ENCODE measurements around the gene MBD3L2B. TPM values are rescaled to one million over a fixed set of nuclear protein-coding genes. Genes with fewer than 3 reads are reported as not detected.
A peak's percentile ranks its signal among the peaks of the same experiment; 100 is the strongest.

MBD3L2B gene
- total and polyA plus RNA-seq, 8 donors: not detected

DNA sequence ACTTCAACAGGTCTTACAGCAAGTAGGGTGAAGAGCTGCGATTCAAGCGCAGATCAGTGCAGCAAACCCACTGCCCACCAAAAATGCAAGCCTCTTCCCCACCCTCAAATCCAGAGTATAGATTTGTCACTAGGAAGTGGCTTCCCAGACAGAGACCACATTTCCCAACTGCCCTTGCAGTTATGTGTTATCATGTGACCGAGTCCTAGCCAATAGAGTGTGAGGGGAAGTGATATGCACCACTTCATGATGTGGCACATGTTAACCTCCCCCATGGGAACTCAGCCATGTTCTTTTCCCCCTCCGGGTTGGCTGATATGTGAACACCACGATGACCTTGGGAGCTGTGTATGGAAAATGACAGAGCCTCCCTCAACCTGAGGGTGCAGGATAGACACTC lies 50.8 kb downstream of the MBD3L2B start:
- Histone ChIP-seq H3K4me3 (no peak overlapping the region), H3K4me1 (no peaks in the 10 kb centered on the region), H3K9me3 (no peaks in the 10 kb centered on the region), H3K27me3 (no peaks in the 10 kb centered on the region), H3K27ac (no peak overlapping the region), H3K36me3 (no peaks in the 10 kb centered on the region)
- TF ChIP-seq, protein P1, sequence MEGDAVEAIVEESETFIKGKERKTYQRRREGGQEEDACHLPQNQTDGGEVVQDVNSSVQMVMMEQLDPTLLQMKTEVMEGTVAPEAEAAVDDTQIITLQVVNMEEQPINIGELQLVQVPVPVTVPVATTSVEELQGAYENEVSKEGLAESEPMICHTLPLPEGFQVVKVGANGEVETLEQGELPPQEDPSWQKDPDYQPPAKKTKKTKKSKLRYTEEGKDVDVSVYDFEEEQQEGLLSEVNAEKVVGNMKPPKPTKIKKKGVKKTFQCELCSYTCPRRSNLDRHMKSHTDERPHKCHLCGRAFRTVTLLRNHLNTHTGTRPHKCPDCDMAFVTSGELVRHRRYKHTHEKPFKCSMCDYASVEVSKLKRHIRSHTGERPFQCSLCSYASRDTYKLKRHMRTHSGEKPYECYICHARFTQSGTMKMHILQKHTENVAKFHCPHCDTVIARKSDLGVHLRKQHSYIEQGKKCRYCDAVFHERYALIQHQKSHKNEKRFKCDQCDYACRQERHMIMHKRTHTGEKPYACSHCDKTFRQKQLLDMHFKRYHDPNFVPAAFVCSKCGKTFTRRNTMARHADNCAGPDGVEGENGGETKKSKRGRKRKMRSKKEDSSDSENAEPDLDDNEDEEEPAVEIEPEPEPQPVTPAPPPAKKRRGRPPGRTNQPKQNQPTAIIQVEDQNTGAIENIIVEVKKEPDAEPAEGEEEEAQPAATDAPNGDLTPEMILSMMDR (IDR thresholded peaks at IDR 0.05): no peak
- 66 to 68% methylated on average over 5 of the region's 5 CpGs for WGBS, 2 donors
- ATAC-seq (peak in 1 of 4 donors; percentile 39), FAIRE-seq (no peak), DNase-seq (no peak)
- intact Hi-C loops (cut with DNase I): no loop called here

DNA sequence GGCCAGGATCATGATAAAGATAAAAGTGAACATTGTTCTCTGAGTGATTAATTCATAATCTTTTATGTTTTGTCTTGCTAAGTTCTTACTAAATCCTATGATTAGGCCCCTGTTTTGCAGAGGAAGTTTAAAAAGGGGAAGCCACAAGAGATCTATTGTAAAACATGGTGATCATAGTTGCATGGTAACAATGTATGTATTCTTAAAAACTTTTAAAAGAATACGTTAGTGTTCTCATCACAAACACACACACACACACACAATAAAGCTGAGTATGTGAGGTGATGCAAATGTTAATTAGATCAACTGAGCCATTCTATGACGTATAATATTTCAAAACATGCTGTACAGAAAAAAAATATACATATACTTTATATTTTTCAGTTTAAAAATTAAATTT lies 51.2 kb downstream of the MBD3L2B start:
- no peak for DNase-seq
- H3K27ac ChIP-seq: no peak overlapping the region
- no peak for FAIRE-seq
- intact Hi-C loops (cut with DNase I): no loop called here
- no peaks in the 10 kb centered on the region for H3K27me3 ChIP-seq
- ATAC-seq: no peak
- H3K4me1 ChIP-seq: no peaks in the 10 kb centered on the region
- H3K9me3 ChIP-seq: no peaks in the 10 kb centered on the region
- H3K36me3 ChIP-seq: no peaks in the 10 kb centered on the region
- WGBS, 2 donors: 49 to 66% methylated on average over 2 of the region's 2 CpGs
- H3K4me3 ChIP-seq: no peak overlapping the region
- TF ChIP-seq, protein P1 (IDR thresholded peaks at IDR 0.05): no peak

DNA sequence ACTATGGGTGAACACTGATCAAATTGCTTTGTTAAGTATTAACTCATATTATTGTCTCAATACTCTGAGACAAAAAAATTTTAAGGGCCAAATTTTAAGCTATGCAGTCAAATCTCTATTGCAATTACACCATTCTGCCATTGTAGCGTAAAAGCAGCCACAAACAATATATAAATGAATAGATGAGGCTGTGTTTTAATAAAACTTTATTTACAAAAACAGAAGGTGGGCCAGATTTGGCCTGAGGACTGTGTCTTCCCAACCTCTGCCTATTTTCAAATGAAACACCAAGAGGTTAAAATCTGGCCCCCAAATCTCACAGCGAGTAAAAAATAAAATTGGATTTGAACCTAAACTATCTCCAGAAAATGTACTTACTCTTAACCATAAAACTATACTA lies 51.7 kb downstream of the MBD3L2B start:
- intact Hi-C loops (cut with DNase I): no loop called here
- H3K9me3 ChIP-seq: no peaks in the 10 kb centered on the region

More for the DNA sequence above, 51.7 kb downstream of the MBD3L2B start:
- H3K4me1 ChIP-seq: no peaks in the 10 kb centered on the region
- TF ChIP-seq, protein P1 (IDR thresholded peaks at IDR 0.05): no peak
- FAIRE-seq (no peak), ATAC-seq (no peak), DNase-seq (no peak)
- H3K27ac ChIP-seq: no peak overlapping the region
- no peaks in the 10 kb centered on the region for H3K36me3 ChIP-seq
- no peak overlapping the region for H3K4me3 ChIP-seq
- WGBS, 2 donors: 68 to 86% methylated on average over 2 of the region's 2 CpGs
- no peaks in the 10 kb centered on the region for H3K27me3 ChIP-seq

Other genes starting within 250 kb of the MBD3L2B start
- 1 to 10 TPM in 3 of 6 donors, under 1 TPM in 3; 0.23 to 7.3 (median 1.7) TPM for gene VAV1, start 248.7 kb downstream of the MBD3L2B start, total RNA-seq
- 1 to 10 TPM; 1.0 to 1.4 TPM for gene VAV1, start 248.7 kb downstream of the MBD3L2B start, polyA plus RNA-seq
- gene ADGRE1, start 133.9 kb downstream of the MBD3L2B start, total RNA-seq: under 1 TPM in 4 of 6 donors, not detected in 2; 0.14 to 0.73 (median 0.39) TPM
- gene ADGRE1, start 133.9 kb downstream of the MBD3L2B start, polyA plus RNA-seq: under 1 TPM in 1 of 2 donors, not detected in 1; 0.07 TPM
- not detected for gene MBD3L5, start 9.1 kb upstream of the MBD3L2B start, total RNA-seq
- not detected for gene MBD3L5, start 9.1 kb upstream of the MBD3L2B start, polyA plus RNA-seq
- not detected for gene MBD3L4, start 18.7 kb upstream of the MBD3L2B start, total RNA-seq
- not detected for gene MBD3L4, start 18.7 kb upstream of the MBD3L2B start, polyA plus RNA-seq
- not detected for gene MBD3L2, start 27.9 kb upstream of the MBD3L2B start, total RNA-seq
- gene MBD3L2, start 27.9 kb upstream of the MBD3L2B start, polyA plus RNA-seq: not detected
- gene MBD3L3, start 37.2 kb upstream of the MBD3L2B start, total RNA-seq: not detected
- not detected for gene MBD3L3, start 37.2 kb upstream of the MBD3L2B start, polyA plus RNA-seq
- gene ZNF557, start 48.3 kb upstream of the MBD3L2B start, total RNA-seq: 1 to 10 TPM; 3.0 to 6.6 (median 4.6) TPM
- 1 to 10 TPM; 1.7 to 2.6 TPM for gene ZNF557, start 48.3 kb upstream of the MBD3L2B start, polyA plus RNA-seq

All from pancreas (tissue), 10 donors.